Stimulated activated CD8-positive, alpha-beta memory T cell treated with anti-CD3 and anti-CD28 coated beads, Interleukin-7, amount 100 ng/mL, for 1 hour (primary cell): ENCODE data around the gene MNT.
A peak's percentile ranks its signal among the peaks of the same experiment; 100 is the strongest.
"Not testable (repeated sequence)": the region's sequence is repeated elsewhere in the genome, so short reads cannot be mapped to it uniquely, and the experiment has no call there.

Source experiments
- DNase-seq, 2 donors: peaks; one replicate each; pipeline ENCODE4 v3.0.0-alpha.2; 2020; ENCODE audit warnings: low read depth in 2 of 2

The MNT gene

GRCh38 chr17:2400877-2401425 is at the start of gene MNT:
MNT (minus strand) TSS chr17:2401060; CDS start chr17:2400712, 348 bp downstream.
- DNase-seq = peak; percentile 86 to 88

GRCh38 chr17:2450016-2450650 is 49.3 kb upstream of the MNT start:
- no peak for DNase-seq

DNA sequence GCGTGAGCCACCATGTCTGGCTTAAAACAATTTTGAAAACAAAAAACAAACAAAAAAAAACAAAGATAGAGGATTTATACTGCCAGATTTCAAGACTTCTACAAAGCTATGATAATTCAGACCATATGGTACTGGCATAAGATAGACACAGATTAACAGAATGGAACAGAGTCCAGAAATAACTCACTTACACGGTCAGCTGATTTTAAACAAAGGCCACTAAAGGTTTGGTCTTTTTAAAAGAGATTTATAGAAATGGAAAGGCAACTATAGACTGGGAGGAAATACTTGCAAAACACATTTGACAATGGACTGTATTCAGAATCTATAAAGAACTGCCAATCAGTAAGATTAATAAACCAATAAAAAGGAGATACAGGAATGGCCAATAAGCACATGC is 48.6 kb upstream of the MNT start:
- DNase-seq = no peak

DNA sequence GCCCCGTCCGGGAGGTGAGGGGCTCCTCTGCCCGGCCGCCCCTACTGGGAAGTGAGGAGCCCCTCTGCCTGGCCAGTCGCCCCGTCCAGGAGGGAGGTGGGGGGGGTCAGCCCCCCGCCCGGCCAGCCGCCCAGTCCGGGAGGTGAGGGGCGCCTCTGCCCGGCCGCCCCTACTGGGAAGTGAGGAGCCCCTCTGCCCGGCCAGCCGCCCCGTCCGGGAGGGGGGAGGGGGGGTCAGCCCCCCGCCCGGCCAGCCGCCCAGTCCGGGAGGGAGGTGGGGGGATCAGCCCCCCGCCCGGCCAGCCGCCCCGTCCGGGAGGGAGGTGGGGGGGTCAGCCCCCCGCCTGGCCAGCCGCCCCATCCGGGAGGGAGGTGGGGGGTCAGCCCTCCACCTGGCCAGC is 46.6 kb upstream of the MNT start:
- not testable (repeated sequence) for DNase-seq

DNA sequence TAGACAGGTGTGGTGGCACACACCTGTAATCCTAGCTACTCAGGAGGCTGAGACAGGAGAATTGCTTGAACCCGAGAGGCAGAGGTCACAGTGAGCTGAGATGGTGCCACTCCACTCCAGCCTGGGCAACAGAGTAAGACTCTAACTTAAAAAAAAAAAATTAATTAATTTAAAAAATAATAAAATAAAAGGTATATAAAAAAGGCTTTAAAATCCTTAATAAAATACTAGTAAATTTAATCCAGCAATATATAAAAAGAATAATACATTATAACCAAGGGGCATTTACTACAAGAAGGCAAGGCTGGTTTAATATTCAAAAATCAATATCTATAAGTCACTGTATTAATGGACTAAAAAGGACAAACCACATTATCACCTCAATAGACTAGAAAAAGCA is 44.8 kb upstream of the MNT start:
- DNase-seq = no peak

- no peak for DNase-seq
Observed at GRCh38 chr17:2444382-2444781, 43.5 kb upstream of the MNT start.

- DNase-seq = no peak
Observed at GRCh38 chr17:2442166-2442565, 41.3 kb upstream of the MNT start.

DNA sequence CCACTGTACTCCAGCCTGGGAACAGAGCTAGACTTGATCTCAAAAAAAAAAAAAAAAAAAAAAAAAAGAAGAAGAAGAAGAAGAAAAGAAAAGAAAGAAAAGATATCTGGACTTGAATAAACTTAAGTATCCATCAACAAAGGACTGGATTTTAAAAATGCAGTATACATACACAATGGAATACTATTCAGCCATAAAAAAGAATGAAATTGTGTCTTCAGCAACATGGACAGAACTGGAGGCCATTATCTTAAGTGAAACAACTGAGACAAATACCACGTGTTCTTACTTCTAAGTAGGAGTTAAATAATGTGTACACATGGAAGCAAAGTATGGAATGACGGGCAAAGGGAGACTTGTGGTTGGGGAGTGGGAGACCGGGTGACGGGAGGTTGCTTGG is 40.1 kb upstream of the MNT start:
- no peak for DNase-seq

- DNase-seq = not testable (repeated sequence)
Observed at GRCh38 chr17:2439997-2440396, 39.1 kb upstream of the MNT start.

- DNase-seq = no peak
Observed at GRCh38 chr17:2438823-2439222, 38.0 kb upstream of the MNT start.

GRCh38 chr17:2436316-2436905 is 35.6 kb upstream of the MNT start:
- DNase-seq = no peak

DNA sequence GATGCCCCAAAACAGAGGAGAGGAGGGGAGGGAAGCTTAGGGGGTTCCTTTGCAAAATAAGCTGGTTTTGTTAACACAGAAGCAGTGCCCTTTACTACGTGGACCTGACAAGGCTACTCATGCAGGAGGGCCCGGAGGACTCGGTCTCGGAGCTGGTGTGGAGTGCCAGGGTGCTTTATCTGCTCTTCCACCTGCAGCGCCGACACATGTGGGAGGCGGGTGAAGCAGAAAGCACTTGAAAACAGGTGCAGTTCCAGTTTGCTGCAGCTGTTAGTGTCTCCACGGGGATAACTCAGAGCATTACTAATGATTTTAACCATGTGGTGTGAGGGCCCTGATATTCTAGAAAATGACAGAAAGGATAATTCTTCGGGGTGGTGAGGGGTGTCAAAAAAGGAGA is 35.0 kb upstream of the MNT start:
- no peak for DNase-seq

- no peak for DNase-seq
Observed at GRCh38 chr17:2435181-2435741, 34.4 kb upstream of the MNT start.

GRCh38 chr17:2433696-2434095 is 32.8 kb upstream of the MNT start:
- no peak for DNase-seq

- DNase-seq = no peak
Observed at GRCh38 chr17:2427910-2428309, 27.1 kb upstream of the MNT start.

DNA sequence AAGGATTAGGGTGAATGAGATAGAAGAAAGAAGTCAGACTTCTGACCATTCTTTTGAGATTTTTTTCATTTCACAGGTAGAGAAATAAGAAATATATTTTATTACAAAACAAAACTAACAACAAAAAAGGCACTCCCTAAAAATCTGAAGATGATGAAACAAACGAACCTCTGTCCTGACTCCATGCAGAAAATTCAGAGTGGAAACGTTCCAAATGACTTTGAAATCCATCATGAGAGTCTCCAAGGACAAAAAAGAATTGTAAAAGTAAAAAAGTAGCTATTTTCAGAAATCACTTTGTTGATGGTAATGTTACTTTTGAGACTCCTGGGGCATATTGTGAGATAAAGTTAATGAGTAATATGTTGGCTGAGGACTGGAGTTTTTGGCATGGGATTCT is 26.4 kb upstream of the MNT start:
- DNase-seq = no peak

DNA sequence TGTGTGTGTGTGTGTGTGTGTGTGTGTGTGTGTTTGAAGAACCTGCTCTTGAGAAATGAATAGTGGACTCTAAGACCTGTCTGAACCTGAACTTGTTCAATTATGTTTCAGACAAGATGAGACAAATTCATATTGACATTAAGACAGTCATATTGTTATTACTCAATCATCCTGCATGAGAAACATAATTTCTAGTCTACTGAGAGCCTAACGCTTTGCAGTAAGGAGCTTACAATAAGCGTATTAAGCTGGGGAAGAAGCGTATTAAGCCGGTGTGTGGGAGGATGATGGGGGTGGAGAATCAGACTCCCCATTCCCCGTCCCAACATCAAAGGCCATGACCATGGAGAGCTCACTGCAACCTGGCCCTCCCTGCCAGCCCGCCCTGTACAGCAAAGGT is 22.4 kb upstream of the MNT start:
- no peak for DNase-seq

GRCh38 chr17:2421315-2422147 is 20.7 kb upstream of the MNT start:
- no peak for DNase-seq

DNA sequence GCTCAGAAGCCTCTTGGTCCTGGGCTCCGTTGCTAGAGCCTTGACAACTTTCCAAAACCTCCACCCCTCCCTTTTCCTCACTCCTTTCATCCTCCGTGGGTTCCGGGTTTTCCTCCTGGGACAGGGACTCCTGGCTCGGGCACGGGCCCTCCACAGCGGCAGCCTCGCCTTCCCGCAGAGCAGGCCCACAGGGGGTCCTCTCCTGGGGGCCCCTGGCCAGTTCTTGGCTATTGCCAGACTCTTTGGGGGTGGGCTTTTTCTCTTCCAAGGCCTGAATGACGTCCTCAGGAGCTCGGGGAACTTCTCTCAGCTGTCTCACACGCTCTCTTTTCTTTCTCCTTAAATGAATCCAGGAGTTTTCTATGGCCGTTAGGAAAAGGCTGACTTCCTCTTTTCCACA is 19.3 kb upstream of the MNT start:
- DNase-seq = no peak

GRCh38 chr17:2419486-2419885 is 18.6 kb upstream of the MNT start:
- DNase-seq = no peak

DNA sequence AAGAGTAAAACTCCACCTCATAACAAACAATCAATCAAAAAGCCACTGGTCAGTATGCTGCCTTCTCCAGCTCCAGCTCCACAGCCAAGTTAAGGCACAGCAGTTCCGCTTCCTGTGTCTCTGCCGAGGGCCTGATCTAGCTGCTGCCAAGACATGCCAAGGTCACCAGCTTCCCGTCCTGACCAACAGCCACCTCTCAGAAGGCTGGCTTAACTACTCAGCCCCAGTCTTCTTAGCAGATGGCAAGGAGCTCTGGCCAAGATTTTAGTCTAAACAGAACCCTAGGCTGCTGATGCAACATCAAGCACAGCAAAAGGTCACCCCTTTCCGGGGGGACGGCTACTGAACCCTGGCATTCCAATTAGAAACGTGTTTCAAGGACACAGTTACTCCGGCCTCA is 17.7 kb upstream of the MNT start:
- DNase-seq = no peak

DNA sequence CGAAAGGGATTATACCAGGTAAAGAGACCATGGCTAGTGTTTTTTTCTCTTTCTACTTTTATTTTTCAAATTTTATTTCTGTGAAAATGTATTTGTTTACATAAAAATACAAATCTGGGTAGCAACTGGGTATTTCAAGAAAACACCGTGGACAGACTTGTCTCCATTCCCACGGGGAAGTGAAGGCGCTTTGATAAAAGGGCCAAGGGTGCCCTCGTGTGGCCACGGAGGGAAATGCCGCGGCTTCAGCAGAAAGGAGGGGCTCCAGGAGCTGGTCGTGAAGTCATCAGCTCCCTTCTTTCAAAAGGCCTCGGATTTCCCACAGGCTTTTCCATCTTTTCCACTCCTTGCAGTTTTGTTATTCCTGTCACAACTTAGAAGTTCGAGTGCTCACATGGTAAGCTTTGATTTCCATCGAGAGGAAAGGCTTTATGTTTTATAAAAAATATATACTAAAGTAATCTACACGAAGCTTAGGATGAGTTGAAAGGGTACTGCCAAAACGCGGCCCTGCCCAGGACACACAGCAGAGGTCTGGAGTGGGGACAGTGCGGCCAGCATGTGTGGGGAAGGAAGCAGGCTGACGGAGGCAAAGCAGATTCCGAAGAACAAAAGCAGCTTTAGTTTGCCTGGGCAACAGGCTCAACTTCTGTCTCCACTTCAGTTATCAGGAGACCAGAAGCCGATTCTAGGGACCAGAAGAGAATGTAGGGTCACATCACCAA is 15.3 kb upstream of the MNT start:
- DNase-seq = peak; percentile 79 to 88
